Thoracic aorta (tissue), 2 donors: ENCODE measurements around the gene TMEM258. TPM values are rescaled to one million over a fixed set of nuclear protein-coding genes. Genes with fewer than 3 reads are reported as not detected.

Experiments
- ATAC-seq: fragments of 150-250 bp; one replicate; pipeline ENCODE4 v1.8.0; 2017; ENCODE audit warnings: low read depth; ENCODE audit not compliant: insufficient number of reproducible peaks, low FRiP score
- DNase-seq: peaks from one replicate; pipeline ENCODE4 v3.0.0-alpha.2; 2020; ENCODE audit warnings: low spot score
- H3K27ac ChIP-seq, 2 donors: fragments of 200-600 bp; sonication (generic); 1 replicate in 1 of 2; 2 replicates in 1 of 2; pipeline ENCODE4 v1.5.1; 2016; ENCODE audit warnings: mild to moderate bottlenecking in 2 of 2, moderate library complexity in 2 of 2
- H3K27me3 ChIP-seq: fragments of 200-600 bp; sonication (generic); replicated peaks from 2 replicates; pipeline ENCODE4 v1.6.0; 2016; ENCODE audit warnings: mild to moderate bottlenecking; ENCODE audit not compliant: insufficient read depth
- H3K36me3 ChIP-seq: fragments of 200-600 bp; sonication (generic); one replicate; pipeline ENCODE4 v1.5.1; 2016
- H3K4me1 ChIP-seq, 2 donors: fragments of 200-600 bp; sonication (generic); 1 replicate in 1 of 2; 2 replicates in 1 of 2; pipeline versions ENCODE4 v1.5.1 to v1.6.0; 2016; ENCODE audit warnings: low read depth in 2 of 2, mild to moderate bottlenecking in 1 of 2; ENCODE audit not compliant: control insufficient read depth in 1 of 2
- H3K4me3 ChIP-seq: fragments of 200-600 bp; sonication (generic); 2 replicates; pipeline ENCODE4 v1.5.1; 2016; ENCODE audit warnings: mild to moderate bottlenecking
- H3K9me3 ChIP-seq: fragments of 200-600 bp; sonication (generic); 2 replicates; pipeline ENCODE4 v1.5.1; 2016
- total RNA-seq, 2 donors: library from RNA; depleted of rRNA; stranded (reverse); fragments of >200 nt; gene quantifications; one replicate each; pipeline versions ENCODE4 v1.1.0 to v1.2.3, GENCODE V29; 2016
- TF ChIP-seq, protein P1 (sequence below): fragments of 200-600 bp; sonication (generic); IDR thresholded peaks from one replicate; pipeline ENCODE4 v1.5.1; 2019; ENCODE audit warnings: antibody characterized with exemption

Gene TMEM258
- total RNA-seq, 2 donors from 2014 or later = 17.3 to 63.6 TPM

GRCh38 chr11:61805146-61805545, 12.7 kb upstream of the TMEM258 start:
- Histone ChIP-seq H3K4me3 (no peak overlapping the region), H3K36me3 (peaks cover 62% of the 10 kb centered on the region), H3K27me3 (no peaks in the 10 kb centered on the region), H3K4me1 (no peaks in the 10 kb centered on the region), H3K27ac (no peak overlapping the region), H3K9me3 (no peaks in the 10 kb centered on the region)
- ATAC-seq = no peak
- no peak for DNase-seq
- TF ChIP-seq, protein P1, sequence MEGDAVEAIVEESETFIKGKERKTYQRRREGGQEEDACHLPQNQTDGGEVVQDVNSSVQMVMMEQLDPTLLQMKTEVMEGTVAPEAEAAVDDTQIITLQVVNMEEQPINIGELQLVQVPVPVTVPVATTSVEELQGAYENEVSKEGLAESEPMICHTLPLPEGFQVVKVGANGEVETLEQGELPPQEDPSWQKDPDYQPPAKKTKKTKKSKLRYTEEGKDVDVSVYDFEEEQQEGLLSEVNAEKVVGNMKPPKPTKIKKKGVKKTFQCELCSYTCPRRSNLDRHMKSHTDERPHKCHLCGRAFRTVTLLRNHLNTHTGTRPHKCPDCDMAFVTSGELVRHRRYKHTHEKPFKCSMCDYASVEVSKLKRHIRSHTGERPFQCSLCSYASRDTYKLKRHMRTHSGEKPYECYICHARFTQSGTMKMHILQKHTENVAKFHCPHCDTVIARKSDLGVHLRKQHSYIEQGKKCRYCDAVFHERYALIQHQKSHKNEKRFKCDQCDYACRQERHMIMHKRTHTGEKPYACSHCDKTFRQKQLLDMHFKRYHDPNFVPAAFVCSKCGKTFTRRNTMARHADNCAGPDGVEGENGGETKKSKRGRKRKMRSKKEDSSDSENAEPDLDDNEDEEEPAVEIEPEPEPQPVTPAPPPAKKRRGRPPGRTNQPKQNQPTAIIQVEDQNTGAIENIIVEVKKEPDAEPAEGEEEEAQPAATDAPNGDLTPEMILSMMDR = no peak

GRCh38 chr11:61803889-61804647, 11.7 kb upstream of the TMEM258 start:
- no peaks in the 10 kb centered on the region for H3K4me1 ChIP-seq
- ATAC-seq (no peak), DNase-seq (no peak)
- H3K9me3 ChIP-seq = no peaks in the 10 kb centered on the region
- H3K27me3 ChIP-seq = no peaks in the 10 kb centered on the region
- no peak overlapping the region for H3K27ac ChIP-seq
- TF ChIP-seq, protein P1 = no peak
- H3K4me3 ChIP-seq = no peak overlapping the region
- peaks cover 58% of the 10 kb centered on the region for H3K36me3 ChIP-seq

DNA sequence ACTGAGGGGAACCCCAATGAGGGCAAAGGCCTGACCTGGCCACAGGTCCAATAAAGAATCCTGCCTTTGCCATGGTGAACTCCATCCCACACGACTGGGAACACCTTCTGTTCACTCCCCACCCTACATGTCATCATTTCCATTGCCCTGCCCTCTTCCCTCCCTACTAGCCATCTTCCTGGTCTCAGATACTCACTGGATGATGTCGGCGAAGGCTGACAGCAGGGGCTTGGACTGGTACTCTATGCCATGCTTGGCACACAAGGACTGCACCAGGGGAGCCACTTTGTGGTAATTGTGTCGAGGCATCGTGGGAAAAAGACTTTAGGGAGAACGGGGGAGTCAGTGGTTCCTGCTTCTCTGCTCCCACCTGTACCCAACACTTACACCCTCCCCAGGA, 10.2 kb upstream of the TMEM258 start:
- DNase-seq = no peak

GRCh38 chr11:61800331-61801281, 8.2 kb upstream of the TMEM258 start:
- DNase-seq (no peak), ATAC-seq (no peak)
- Histone ChIP-seq H3K4me1 (peaks cover 0 to 8% of the 10 kb centered on the region in 2 donors), H3K27ac (no peak overlapping the region), H3K27me3 (no peaks in the 10 kb centered on the region), H3K4me3 (no peak overlapping the region), H3K9me3 (no peaks in the 10 kb centered on the region), H3K36me3 (peaks cover 39% of the 10 kb centered on the region)
- TF ChIP-seq, protein P1 = no peak

More for the DNA sequence above, 10.2 kb upstream of the TMEM258 start:
- H3K27ac ChIP-seq = no peak overlapping the region
- TF ChIP-seq, protein P1 = no peak
- ATAC-seq = no peak
- peaks cover 0 to 4% of the 10 kb centered on the region in 2 donors for H3K4me1 ChIP-seq
- no peaks in the 10 kb centered on the region for H3K9me3 ChIP-seq
- H3K27me3 ChIP-seq = no peaks in the 10 kb centered on the region
- no peak overlapping the region for H3K4me3 ChIP-seq
- peaks cover 47% of the 10 kb centered on the region for H3K36me3 ChIP-seq
